Endothelial cell of umbilical vein (primary cell): Measurements from ENCODE around the gene FCN2. TPM values are rescaled to one million over a fixed set of nuclear protein-coding genes. Genes with fewer than 3 reads are reported as not detected.

Source experiments
- BruUV-seq: library from RNA; stranded (reverse); fragments of 400-500 nt; replicated peaks from 2 replicates; lab custom pipeline; 2021; lab: Mats Ljungman, UMichigan
- CTCF ChIA-PET: fragments of 300-600, 350-600 bp; sonication (Branson Sonifier 250); formaldehyde crosslinking; loops from one replicate; lab custom pipeline; 2021; ENCODE audit warnings: antibody characterized with exemption, inconsistent platforms; lab: Charles Lee
- POLR2A ChIA-PET: fragments of 300-600, 350-600 bp; sonication (Branson Sonifier 250); formaldehyde crosslinking; loops from one replicate; lab custom pipeline; 2021; ENCODE audit warnings: antibody characterized with exemption, inconsistent platforms; lab: Charles Lee
- DNase-seq: peaks from one replicate; pipeline ENCODE4 v3.0.0-alpha.2; 2011; ENCODE audit warnings: low read depth, low spot score
- FAIRE-seq: peaks from 2 replicates; lab custom pipeline; 2011; peaks lifted over from hg19 to GRCh38; lab: Jason Lieb, UNC
- H2AFZ ChIP-seq: 2 replicates; pipeline ENCODE4 v1.6.0; 2012; ENCODE audit warnings: low read depth, low read length, control low read depth, inconsistent platforms
- H3K27ac ChIP-seq: 2 replicates; pipeline ENCODE4 v1.5.1; 2011; ENCODE audit warnings: low read depth, mild to moderate bottlenecking, control low read depth, low read length, moderate library complexity; ENCODE audit not compliant: insufficient read depth
- H3K27me3 ChIP-seq, 2 experiments: 2 replicates each; pipeline versions ENCODE4 v1.6.0 to v1.6.1; 2011; ENCODE audit warnings: low read length in 2 of 2, mixed read lengths in 1 of 2; ENCODE audit not compliant: control insufficient read depth in 2 of 2, insufficient read depth in 2 of 2
- H3K36me3 ChIP-seq, 2 experiments: 2 replicates in 1 of 2; 3 replicates in 1 of 2; pipeline ENCODE4 v1.5.1; 2011; ENCODE audit warnings: low read length in 2 of 2, mild to moderate bottlenecking in 1 of 2, moderate library complexity in 1 of 2; ENCODE audit not compliant: control insufficient read depth in 2 of 2, insufficient read depth in 2 of 2; ENCODE audit errors: extremely low read depth in 1 of 2
- H3K4me1 ChIP-seq: 3 replicates; pipeline ENCODE4 v1.5.1; 2011; ENCODE audit warnings: mild to moderate bottlenecking, low read length; ENCODE audit not compliant: control insufficient read depth, insufficient read depth; ENCODE audit errors: extremely low read depth
- H3K4me2 ChIP-seq: 2 replicates; pipeline ENCODE4 v1.6.1; 2011; ENCODE audit warnings: low read length, control low read depth, mixed read lengths; ENCODE audit not compliant: insufficient read depth
- H3K4me3 ChIP-seq, 3 experiments: fragments of 200-600 bp in 1 of 3; sonication (generic), shearing (Covaris generic) in 1 of 3; replicated peaks in 1 of 3; 2 replicates each; pipeline ENCODE4 v1.5.1; 2011 to 2016; ENCODE audit warnings: control low read depth in 3 of 3, low read length in 3 of 3, mild to moderate bottlenecking in 2 of 3, inconsistent platforms in 1 of 3, low read depth in 1 of 3, moderate library complexity in 1 of 3; ENCODE audit not compliant: insufficient read depth in 1 of 3
- H3K79me2 ChIP-seq: 2 replicates; pipeline ENCODE4 v1.6.0; 2012; ENCODE audit warnings: low read length, inconsistent platforms; ENCODE audit not compliant: control insufficient read depth, insufficient read depth
- H3K9ac ChIP-seq: replicated peaks from 2 replicates; pipeline ENCODE3; 2011; ENCODE audit warnings: low read length, control low read depth; ENCODE audit not compliant: insufficient read depth; ENCODE audit errors: extremely low read depth
- H3K9me1 ChIP-seq: replicated peaks from 3 replicates; pipeline ENCODE4 v1.6.0; 2011; ENCODE audit warnings: mild to moderate bottlenecking, low read length; ENCODE audit not compliant: control insufficient read depth, insufficient read depth; ENCODE audit errors: extremely low read depth
- H3K9me3 ChIP-seq: replicated peaks from 2 replicates; pipeline ENCODE4 v1.5.1; 2012; ENCODE audit warnings: low read length, inconsistent platforms; ENCODE audit not compliant: control insufficient read depth, insufficient read depth
- H4K20me1 ChIP-seq: replicated peaks from 2 replicates; pipeline ENCODE3; 2011; ENCODE audit warnings: mild to moderate bottlenecking, low read length; ENCODE audit not compliant: control insufficient read depth, insufficient read depth; ENCODE audit errors: extremely low read depth
- EZH2 ChIP-seq: IDR thresholded peaks from 2 replicates; pipeline ENCODE4 v1.6.1; 2012; ENCODE audit warnings: borderline replicate concordance, low read depth, mild to moderate bottlenecking, moderate library complexity, low read length, inconsistent platforms; ENCODE audit not compliant: severe bottlenecking
- FOS ChIP-seq: IDR thresholded peaks from 2 replicates; pipeline ENCODE4 v1.6.1; 2011; ENCODE audit warnings: mild to moderate bottlenecking, low read length, moderate library complexity, borderline replicate concordance; ENCODE audit not compliant: insufficient read depth
- GATA2 ChIP-seq: IDR thresholded peaks from 2 replicates; pipeline ENCODE4 v1.7.0; 2011; ENCODE audit warnings: low read depth, mild to moderate bottlenecking, moderate library complexity, mixed read lengths, low read length; ENCODE audit not compliant: insufficient read length, insufficient read depth
- JUN ChIP-seq: IDR thresholded peaks from 2 replicates; pipeline ENCODE4 v1.6.1; 2011; ENCODE audit warnings: borderline replicate concordance, low read depth; ENCODE audit not compliant: insufficient read length, insufficient read depth
- MYC ChIP-seq: IDR thresholded peaks from one replicate; pipeline ENCODE4 v1.6.1; 2011; ENCODE audit warnings: mild to moderate bottlenecking, low read depth, low read length
- POLR2A ChIP-seq: IDR thresholded peaks from 2 replicates; pipeline ENCODE4 v1.6.1; 2012; ENCODE audit warnings: low read depth, mild to moderate bottlenecking, control low read depth, low read length
- POLR2AphosphoS5 ChIP-seq: IDR thresholded peaks from 2 replicates; pipeline ENCODE4 v1.6.1; 2012; ENCODE audit warnings: low read depth, mild to moderate bottlenecking, control low read depth, low read length, moderate library complexity; ENCODE audit not compliant: insufficient read depth
- dilution Hi-C: fragments of 300-500 bp; cut with MboI; formaldehyde crosslinking; loops from one replicate; pipeline ENCODE4 v1.15.0; 2019; ENCODE audit warnings: low sequenced_read_pairs; ENCODE audit not compliant: extremely low pct_ligation_motif_present
- intact Hi-C: fragments of 100-400 bp; cut with micrococcal nuclease; formaldehyde crosslinking; loops from one replicate; pipeline ENCODE4 v1.10.0; 2022
- polyA plus RNA-seq, 4 experiments: library from polyadenylated mRNA; depleted of rRNA in 3 of 4; stranded (reverse) in 3 of 4; unstranded in 1 of 4; fragments of >200 nt; gene quantifications; 2 replicates each; pipeline versions ENCODE4 v1.2.1 to v1.2.3, GENCODE V29; 2011 to 2012; ENCODE audit warnings: missing spikeins in 1 of 4
- total RNA-seq: library from RNA; stranded (reverse); gene quantifications from 2 replicates; pipeline ENCODE4 v1.2.3, GENCODE V29; 2021
- TF ChIP-seq, protein P1 (sequence below): IDR thresholded peaks from 2 replicates; pipeline ENCODE4 v1.6.1; 2011; ENCODE audit not compliant: insufficient read depth, insufficient read length
- TF ChIP-seq, protein P2 (sequence below), 2 donors: IDR thresholded peaks; 1 replicate in 1 of 2; 2 replicates in 1 of 2; pipeline ENCODE4 v1.5.1; 2011; ENCODE audit warnings: low read length in 2 of 2, mild to moderate bottlenecking in 2 of 2, moderate library complexity in 2 of 2, control low read depth in 1 of 2, inconsistent platforms in 1 of 2, low read depth in 1 of 2; ENCODE audit not compliant: insufficient read depth in 1 of 2; ENCODE audit errors: extremely low read depth in 1 of 2

The FCN2 gene
- total and polyA plus RNA-seq, 2 donors (not counting 3 experiments of a cell fraction or from before 2014, with no cell fraction given), result not detected

- FAIRE-seq (no peak), DNase-seq (no peak)
- dilution Hi-C loops, result no loop called here
- Histone ChIP-seq H3K9ac (no peak overlapping the region), H3K4me1 (no peaks in the 10 kb centered on the region), H3K9me3 (no peaks in the 10 kb centered on the region), H3K79me2 (no peaks in the 10 kb centered on the region), H3K27me3 (no peaks in the 10 kb centered on the region), H3K27ac (no peak overlapping the region), H4K20me1 (no peaks in the 10 kb centered on the region), H3K4me2 (no peak overlapping the region), H3K4me3 (no peak overlapping the region), H3K9me1 (no peaks in the 10 kb centered on the region), H3K36me3 (peaks cover 4 to 32% of the 10 kb centered on the region in 2 experiments), H2AFZ (no peak overlapping the region)
- CTCF ChIA-PET, result no interaction called here
- intact Hi-C loops, result no loop called here
- POLR2A ChIA-PET, result no interaction called here
- no TSS peak for BruUV-seq
- TF ChIP-seq POLR2A (no peak), FOS (no peak), JUN (no peak), EZH2 (no peak), POLR2AphosphoS5 (no peak), GATA2 (no peak), MYC (no peak)
- TF ChIP-seq, protein P1, sequence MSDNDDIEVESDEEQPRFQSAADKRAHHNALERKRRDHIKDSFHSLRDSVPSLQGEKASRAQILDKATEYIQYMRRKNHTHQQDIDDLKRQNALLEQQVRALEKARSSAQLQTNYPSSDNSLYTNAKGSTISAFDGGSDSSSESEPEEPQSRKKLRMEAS, result no peak
- TF ChIP-seq, protein P2, sequence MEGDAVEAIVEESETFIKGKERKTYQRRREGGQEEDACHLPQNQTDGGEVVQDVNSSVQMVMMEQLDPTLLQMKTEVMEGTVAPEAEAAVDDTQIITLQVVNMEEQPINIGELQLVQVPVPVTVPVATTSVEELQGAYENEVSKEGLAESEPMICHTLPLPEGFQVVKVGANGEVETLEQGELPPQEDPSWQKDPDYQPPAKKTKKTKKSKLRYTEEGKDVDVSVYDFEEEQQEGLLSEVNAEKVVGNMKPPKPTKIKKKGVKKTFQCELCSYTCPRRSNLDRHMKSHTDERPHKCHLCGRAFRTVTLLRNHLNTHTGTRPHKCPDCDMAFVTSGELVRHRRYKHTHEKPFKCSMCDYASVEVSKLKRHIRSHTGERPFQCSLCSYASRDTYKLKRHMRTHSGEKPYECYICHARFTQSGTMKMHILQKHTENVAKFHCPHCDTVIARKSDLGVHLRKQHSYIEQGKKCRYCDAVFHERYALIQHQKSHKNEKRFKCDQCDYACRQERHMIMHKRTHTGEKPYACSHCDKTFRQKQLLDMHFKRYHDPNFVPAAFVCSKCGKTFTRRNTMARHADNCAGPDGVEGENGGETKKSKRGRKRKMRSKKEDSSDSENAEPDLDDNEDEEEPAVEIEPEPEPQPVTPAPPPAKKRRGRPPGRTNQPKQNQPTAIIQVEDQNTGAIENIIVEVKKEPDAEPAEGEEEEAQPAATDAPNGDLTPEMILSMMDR (IDR thresholded peaks at IDR 0.05; ENCODE audit: extremely low read depth in 1 of 2, insufficient read depth in 1 of 2, low read depth in 1 of 2, low read length in 2 of 2), result no peak
These were observed 48.1 kb upstream of the FCN2 start for GRCh38 chr9:134832471-134832870.
